ENCODE measurements around the gene HEYL. TPM values are rescaled to one million over a fixed set of nuclear protein-coding genes. Genes with fewer than 3 reads are reported as not detected.

The HEYL gene
- total and polyA plus RNA-seq, 9 of the 15 experiments (the other 6 are each of a cell fraction or from before 2014, with no cell fraction given), result 0.13 to 0.89 (median 0.25) TPM

DNA sequence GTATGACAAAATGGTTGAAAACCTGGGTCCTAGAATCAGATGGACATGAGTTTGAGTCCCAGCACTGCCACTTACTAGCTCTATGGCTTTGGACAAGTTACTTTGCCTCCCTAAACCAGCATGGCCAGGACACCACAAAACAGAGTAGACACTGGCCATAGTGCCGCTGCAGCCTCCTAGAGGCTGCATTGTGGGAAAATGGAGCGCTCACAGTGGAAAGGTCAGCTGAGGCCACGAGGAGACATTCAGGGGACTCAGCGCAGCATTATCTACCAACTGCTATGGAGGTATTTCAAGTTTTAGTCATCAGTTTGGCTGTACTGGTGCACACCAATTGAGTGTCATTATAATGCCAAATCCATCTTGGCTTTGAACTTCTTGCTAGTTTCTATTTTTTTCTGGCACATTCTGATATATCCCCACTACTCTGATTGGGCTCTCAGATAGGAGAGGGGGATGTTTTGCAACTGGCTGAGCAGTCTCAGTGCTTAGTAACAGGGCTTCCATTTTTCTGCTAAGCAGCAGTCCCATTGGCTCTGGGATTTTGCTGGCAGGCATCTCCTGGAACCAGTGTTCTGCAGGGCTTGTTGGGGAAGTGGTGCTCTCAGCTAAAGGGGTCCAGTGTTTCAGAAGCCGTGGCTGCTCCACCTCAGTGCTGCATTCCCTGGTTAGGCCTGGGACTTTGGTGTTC lies 16.3 kb upstream of the HEYL start (continued):
- TF ChIP-seq BACH1 (tag; IDR thresholded peaks at IDR 0.05) (peak; percentile 31; the same call in 1 of the 2 replicates), ARID3A (IDR thresholded peaks at IDR 0.05; ENCODE audit: borderline replicate concordance, low read depth, low read length) (no peak), GTF2F1 (IDR thresholded peaks at IDR 0.05; ENCODE audit: low read depth, low read length) (no peak), EWSR1 (IDR thresholded peaks at IDR 0.05; ENCODE audit: borderline replicate concordance, low read depth, partially characterized antibody) (no peak), FOSL1 (tag; conservative IDR thresholded peaks at IDR 0.05) (0 out of 2 replicates have a peak, but pooled peaks have one; percentile 33), TEAD2 (tag; IDR thresholded peaks at IDR 0.05) (0 out of 2 replicates have a peak, but pooled peaks have one; percentile 1), PTTG1 (tag; IDR thresholded peaks at IDR 0.05; ENCODE audit: low read depth) (0 out of 2 replicates have a peak, but pooled peaks have one; percentile 18), CREB3 (tag; conservative IDR thresholded peaks at IDR 0.05; ENCODE audit: low read depth) (peak; percentile 21; the same call in 1 of the 2 replicates), CEBPB (tag; IDR thresholded peaks at IDR 0.05) (peak; percentile 71), ARID1B (IDR thresholded peaks at IDR 0.05) (no peak), NCOA2 (IDR thresholded peaks at IDR 0.05; ENCODE audit: partially characterized antibody in 2 of 2) (no peak), KLF1 (tag; IDR thresholded peaks at IDR 0.05) (0 out of 2 replicates have a peak, but pooled peaks have one; percentile 32), NRF1 (conservative IDR thresholded peaks at IDR 0.05 in 1 of 2, IDR thresholded peaks at IDR 0.05 in 1 of 2) (0 out of 4 replicates have a peak, but pooled peaks of 1 of the 2 experiments have one; percentile 25), NR2C2 (CRISPR knock-in tag; IDR thresholded peaks at IDR 0.05) (no peak), NR2C2 (tag; IDR thresholded peaks at IDR 0.05) (peak; percentile 67), CHCHD3 (CRISPR knock-in tag; IDR thresholded peaks at IDR 0.05) (no peak), RCOR1 (IDR thresholded peaks at IDR 0.05; ENCODE audit: borderline replicate concordance in 1 of 2, low read depth in 2 of 2, low read length in 2 of 2) (0 out of 4 replicates have a peak, but pooled peaks of 1 of the 2 experiments have one; percentile 18)
- TF ChIP-seq, protein P1, sequence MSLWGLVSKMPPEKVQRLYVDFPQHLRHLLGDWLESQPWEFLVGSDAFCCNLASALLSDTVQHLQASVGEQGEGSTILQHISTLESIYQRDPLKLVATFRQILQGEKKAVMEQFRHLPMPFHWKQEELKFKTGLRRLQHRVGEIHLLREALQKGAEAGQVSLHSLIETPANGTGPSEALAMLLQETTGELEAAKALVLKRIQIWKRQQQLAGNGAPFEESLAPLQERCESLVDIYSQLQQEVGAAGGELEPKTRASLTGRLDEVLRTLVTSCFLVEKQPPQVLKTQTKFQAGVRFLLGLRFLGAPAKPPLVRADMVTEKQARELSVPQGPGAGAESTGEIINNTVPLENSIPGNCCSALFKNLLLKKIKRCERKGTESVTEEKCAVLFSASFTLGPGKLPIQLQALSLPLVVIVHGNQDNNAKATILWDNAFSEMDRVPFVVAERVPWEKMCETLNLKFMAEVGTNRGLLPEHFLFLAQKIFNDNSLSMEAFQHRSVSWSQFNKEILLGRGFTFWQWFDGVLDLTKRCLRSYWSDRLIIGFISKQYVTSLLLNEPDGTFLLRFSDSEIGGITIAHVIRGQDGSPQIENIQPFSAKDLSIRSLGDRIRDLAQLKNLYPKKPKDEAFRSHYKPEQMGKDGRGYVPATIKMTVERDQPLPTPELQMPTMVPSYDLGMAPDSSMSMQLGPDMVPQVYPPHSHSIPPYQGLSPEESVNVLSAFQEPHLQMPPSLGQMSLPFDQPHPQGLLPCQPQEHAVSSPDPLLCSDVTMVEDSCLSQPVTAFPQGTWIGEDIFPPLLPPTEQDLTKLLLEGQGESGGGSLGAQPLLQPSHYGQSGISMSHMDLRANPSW (CRISPR knock-in tag; IDR thresholded peaks at IDR 0.05), result no peak
- TF ChIP-seq, protein P2, sequence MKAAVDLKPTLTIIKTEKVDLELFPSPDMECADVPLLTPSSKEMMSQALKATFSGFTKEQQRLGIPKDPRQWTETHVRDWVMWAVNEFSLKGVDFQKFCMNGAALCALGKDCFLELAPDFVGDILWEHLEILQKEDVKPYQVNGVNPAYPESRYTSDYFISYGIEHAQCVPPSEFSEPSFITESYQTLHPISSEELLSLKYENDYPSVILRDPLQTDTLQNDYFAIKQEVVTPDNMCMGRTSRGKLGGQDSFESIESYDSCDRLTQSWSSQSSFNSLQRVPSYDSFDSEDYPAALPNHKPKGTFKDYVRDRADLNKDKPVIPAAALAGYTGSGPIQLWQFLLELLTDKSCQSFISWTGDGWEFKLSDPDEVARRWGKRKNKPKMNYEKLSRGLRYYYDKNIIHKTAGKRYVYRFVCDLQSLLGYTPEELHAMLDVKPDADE (conservative IDR thresholded peaks at IDR 0.05; ENCODE audit: control insufficient read depth, low read depth, low read length), result no peak

All from K562 (cell line).